OCI-LY1 (cell line): ENCODE results near the gene PDLIM5.

Source experiments
- H2AFZ ChIP-seq: fragments of 200-600 bp; sonication (generic), shearing (Covaris generic); 2 replicates; pipeline ENCODE4 v1.6.0; 2014; ENCODE audit warnings: antibody characterized with exemption, mild to moderate bottlenecking, low read length
- H3F3A ChIP-seq: fragments of 200-600 bp; sonication (generic), shearing (Covaris generic); 2 replicates; pipeline ENCODE4 v1.6.0; 2014; ENCODE audit warnings: mild to moderate bottlenecking, antibody characterized with exemption, low read length, moderate library complexity; ENCODE audit not compliant: insufficient read depth
- H3K27ac ChIP-seq: fragments of 200-600 bp; sonication (generic); 2 replicates; pipeline ENCODE4 v1.5.1; 2014; ENCODE audit warnings: low read length, mixed run types, mild to moderate bottlenecking, low read depth; ENCODE audit not compliant: poor library complexity, severe bottlenecking
- H3K27me3 ChIP-seq: fragments of 200-600 bp; sonication (generic); 2 replicates; pipeline ENCODE4 v1.6.0; 2014; ENCODE audit warnings: antibody characterized with exemption, mild to moderate bottlenecking, low read length, moderate library complexity; ENCODE audit not compliant: insufficient read depth
- H3K36me3 ChIP-seq: fragments of 200-600 bp; sonication (generic); 2 replicates; pipeline ENCODE4 v1.6.1; 2014; ENCODE audit warnings: mild to moderate bottlenecking, antibody characterized with exemption, low read length, moderate library complexity, mixed read lengths; ENCODE audit not compliant: insufficient read depth
- H3K4me1 ChIP-seq: fragments of 200-600 bp; sonication (generic); 2 replicates; pipeline ENCODE4 v1.5.1; 2014; ENCODE audit warnings: mild to moderate bottlenecking, low read length, moderate library complexity; ENCODE audit not compliant: insufficient read depth, severe bottlenecking
- H3K4me2 ChIP-seq: fragments of 200-600 bp; sonication (generic), shearing (Covaris generic); 2 replicates; pipeline ENCODE4 v1.6.1; 2014; ENCODE audit warnings: low read length
- H3K4me3 ChIP-seq: fragments of 200-600 bp; sonication (generic); 2 replicates; pipeline ENCODE4 v1.5.1; 2014; ENCODE audit warnings: low read length, low read depth, mild to moderate bottlenecking, mixed read lengths; ENCODE audit not compliant: poor library complexity, severe bottlenecking
- H3K79me2 ChIP-seq: fragments of 200-600 bp; shearing (Covaris generic); 2 replicates; pipeline ENCODE4 v1.6.1; 2016; ENCODE audit warnings: mixed run types, low read length, mixed read lengths; ENCODE audit not compliant: insufficient read depth
- H3K9ac ChIP-seq: fragments of 200-600 bp; sonication (generic), shearing (Covaris generic); 2 replicates; pipeline ENCODE4 v1.6.1; 2014; ENCODE audit warnings: mild to moderate bottlenecking, low read length, mixed read lengths
- H3K9me2 ChIP-seq: fragments of 200-600 bp; sonication (generic), shearing (Covaris generic); 2 replicates; pipeline ENCODE4 v1.6.1; 2014; ENCODE audit warnings: low read depth, mild to moderate bottlenecking, low read length, mixed read lengths
- H3K9me3 ChIP-seq: fragments of 200-600 bp; shearing (Covaris generic); 2 replicates; pipeline ENCODE4 v1.6.1; 2014; ENCODE audit warnings: low read length, mixed read lengths
- H4K20me1 ChIP-seq: fragments of 200-600 bp; sonication (generic), shearing (Covaris generic); 2 replicates; pipeline ENCODE4 v1.6.0; 2016; ENCODE audit warnings: mild to moderate bottlenecking, low read length; ENCODE audit not compliant: insufficient read depth
- EZH2 ChIP-seq: fragments of 200-600 bp; sonication (generic), shearing (Covaris generic); IDR thresholded peaks from 2 replicates; pipeline ENCODE4 v1.8.0; 2017; ENCODE audit warnings: borderline replicate concordance, mixed run types, mild to moderate bottlenecking, antibody characterized with exemption, low read length, moderate library complexity, mixed read lengths
- TF ChIP-seq, protein P1 (sequence below): fragments of 200-600 bp; sonication (generic), shearing (Covaris generic); IDR thresholded peaks from 2 replicates; pipeline ENCODE4 v1.5.1; 2017; ENCODE audit warnings: mild to moderate bottlenecking, antibody characterized with exemption, low read length, moderate library complexity, mixed read lengths

The PDLIM5 gene

DNA sequence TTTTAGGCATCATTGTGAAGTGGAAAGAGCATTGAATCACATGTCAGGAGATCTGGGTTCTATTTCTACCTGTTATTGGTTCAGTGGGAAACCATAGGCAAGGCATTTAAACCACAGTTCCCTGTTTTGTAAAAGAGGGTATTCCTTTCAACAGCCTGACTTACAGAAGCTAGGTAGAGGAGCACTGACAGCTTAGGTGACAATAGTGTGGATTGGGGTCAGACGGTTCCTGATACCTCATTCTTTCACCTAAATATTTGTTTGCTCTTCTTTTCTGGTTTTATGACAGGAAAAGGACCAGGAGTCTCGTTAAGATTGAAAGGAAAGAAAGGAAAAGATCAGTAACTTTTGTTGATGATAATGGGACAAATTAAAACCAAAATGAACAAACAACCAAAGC is 15.9 kb upstream of the PDLIM5 start:
- Histone ChIP-seq H3K9ac (no peak overlapping the region), H3K9me2 (no peaks in the 10 kb centered on the region), H3K36me3 (no peaks in the 10 kb centered on the region), H4K20me1 (no peaks in the 10 kb centered on the region), H3F3A (no peaks in the 10 kb centered on the region), H3K4me1 (no peaks in the 10 kb centered on the region), H3K9me3 (no peaks in the 10 kb centered on the region), H3K4me2 (no peak overlapping the region), H3K27me3 (peaks cover 3% of the 10 kb centered on the region; the same call in 1 of the 2 replicates), H2AFZ (no peak overlapping the region), H3K27ac (no peak overlapping the region), H3K4me3 (no peak overlapping the region), H3K79me2 (no peaks in the 10 kb centered on the region)
- TF ChIP-seq, protein P1, sequence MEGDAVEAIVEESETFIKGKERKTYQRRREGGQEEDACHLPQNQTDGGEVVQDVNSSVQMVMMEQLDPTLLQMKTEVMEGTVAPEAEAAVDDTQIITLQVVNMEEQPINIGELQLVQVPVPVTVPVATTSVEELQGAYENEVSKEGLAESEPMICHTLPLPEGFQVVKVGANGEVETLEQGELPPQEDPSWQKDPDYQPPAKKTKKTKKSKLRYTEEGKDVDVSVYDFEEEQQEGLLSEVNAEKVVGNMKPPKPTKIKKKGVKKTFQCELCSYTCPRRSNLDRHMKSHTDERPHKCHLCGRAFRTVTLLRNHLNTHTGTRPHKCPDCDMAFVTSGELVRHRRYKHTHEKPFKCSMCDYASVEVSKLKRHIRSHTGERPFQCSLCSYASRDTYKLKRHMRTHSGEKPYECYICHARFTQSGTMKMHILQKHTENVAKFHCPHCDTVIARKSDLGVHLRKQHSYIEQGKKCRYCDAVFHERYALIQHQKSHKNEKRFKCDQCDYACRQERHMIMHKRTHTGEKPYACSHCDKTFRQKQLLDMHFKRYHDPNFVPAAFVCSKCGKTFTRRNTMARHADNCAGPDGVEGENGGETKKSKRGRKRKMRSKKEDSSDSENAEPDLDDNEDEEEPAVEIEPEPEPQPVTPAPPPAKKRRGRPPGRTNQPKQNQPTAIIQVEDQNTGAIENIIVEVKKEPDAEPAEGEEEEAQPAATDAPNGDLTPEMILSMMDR: no peak
- TF ChIP-seq EZH2: no peak

DNA sequence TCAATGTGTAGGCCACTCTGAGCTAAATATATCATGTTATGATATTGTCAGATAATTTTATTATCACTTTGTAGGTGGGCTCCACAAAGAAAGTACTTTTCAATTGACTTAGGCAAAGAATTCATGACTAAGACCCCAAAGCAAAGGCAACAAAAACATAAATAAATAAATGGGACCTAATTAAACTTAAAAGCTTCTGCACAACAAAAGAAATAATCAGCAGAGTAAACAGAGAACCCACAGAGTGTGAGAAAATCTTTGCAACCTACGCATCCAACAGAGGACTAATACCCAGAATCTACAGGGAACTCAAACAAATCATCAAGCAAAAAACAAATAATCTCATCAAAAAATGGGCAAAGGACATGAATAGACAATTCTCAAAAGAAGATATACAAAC is 15.2 kb upstream of the PDLIM5 start:
- Histone ChIP-seq H2AFZ (no peak overlapping the region), H3K9me2 (no peaks in the 10 kb centered on the region), H3K4me3 (no peak overlapping the region), H3F3A (no peaks in the 10 kb centered on the region), H4K20me1 (no peaks in the 10 kb centered on the region), H3K4me2 (no peak overlapping the region), H3K4me1 (no peaks in the 10 kb centered on the region), H3K27ac (no peak overlapping the region), H3K27me3 (peaks cover 3% of the 10 kb centered on the region; the same call in 1 of the 2 replicates), H3K9me3 (no peaks in the 10 kb centered on the region), H3K36me3 (no peaks in the 10 kb centered on the region), H3K9ac (no peak overlapping the region), H3K79me2 (no peaks in the 10 kb centered on the region)
- TF ChIP-seq, protein P1: no peak
- TF ChIP-seq EZH2: no peak

DNA sequence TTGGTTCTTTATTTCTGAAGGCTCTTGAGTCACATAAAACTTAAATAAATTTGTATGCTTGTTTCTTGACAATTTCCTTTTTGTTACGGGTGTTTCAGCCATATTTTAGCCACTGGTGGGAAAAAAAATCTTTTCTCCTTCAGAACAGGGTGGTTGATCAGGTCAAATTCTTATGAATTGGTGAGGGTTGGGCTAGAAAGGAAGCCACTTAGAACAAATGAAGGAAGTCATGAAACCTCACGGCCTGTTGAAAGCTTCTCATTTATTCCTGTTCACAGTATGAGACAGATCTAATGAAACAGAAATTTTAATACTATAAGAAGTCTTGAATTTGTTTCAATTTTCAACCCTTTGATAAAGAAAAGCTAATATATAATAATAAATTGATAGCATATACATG is 12.1 kb upstream of the PDLIM5 start:
- Histone ChIP-seq H2AFZ (no peak overlapping the region), H3K4me3 (no peak overlapping the region), H3K79me2 (no peaks in the 10 kb centered on the region), H3K36me3 (no peaks in the 10 kb centered on the region), H3F3A (no peaks in the 10 kb centered on the region), H3K4me2 (no peak overlapping the region), H3K9ac (no peak overlapping the region), H3K27ac (no peak overlapping the region), H3K9me2 (no peaks in the 10 kb centered on the region), H3K27me3 (0 out of 2 replicates have a peak, but pooled peaks cover under 1% of the 10 kb centered on the region), H3K9me3 (no peaks in the 10 kb centered on the region), H3K4me1 (no peaks in the 10 kb centered on the region), H4K20me1 (no peaks in the 10 kb centered on the region)
- TF ChIP-seq, protein P1: no peak
- no peak for TF ChIP-seq EZH2
